ENCODE measurements around the gene GCFC2. TPM values are rescaled to one million over a fixed set of nuclear protein-coding genes. Genes with fewer than 3 reads are reported as not detected.

GCFC2 gene
- 27.8 and 34.9 TPM in 2 replicates for total RNA-seq
- long read RNA-seq, full-length matches to known transcripts = 2 of 25 reads
- long read RNA-seq, partial matches to known transcripts = 4 of 25 reads
- long read RNA-seq, other reads (novel, unspliced or antisense) = 19 of 25 reads

DNA sequence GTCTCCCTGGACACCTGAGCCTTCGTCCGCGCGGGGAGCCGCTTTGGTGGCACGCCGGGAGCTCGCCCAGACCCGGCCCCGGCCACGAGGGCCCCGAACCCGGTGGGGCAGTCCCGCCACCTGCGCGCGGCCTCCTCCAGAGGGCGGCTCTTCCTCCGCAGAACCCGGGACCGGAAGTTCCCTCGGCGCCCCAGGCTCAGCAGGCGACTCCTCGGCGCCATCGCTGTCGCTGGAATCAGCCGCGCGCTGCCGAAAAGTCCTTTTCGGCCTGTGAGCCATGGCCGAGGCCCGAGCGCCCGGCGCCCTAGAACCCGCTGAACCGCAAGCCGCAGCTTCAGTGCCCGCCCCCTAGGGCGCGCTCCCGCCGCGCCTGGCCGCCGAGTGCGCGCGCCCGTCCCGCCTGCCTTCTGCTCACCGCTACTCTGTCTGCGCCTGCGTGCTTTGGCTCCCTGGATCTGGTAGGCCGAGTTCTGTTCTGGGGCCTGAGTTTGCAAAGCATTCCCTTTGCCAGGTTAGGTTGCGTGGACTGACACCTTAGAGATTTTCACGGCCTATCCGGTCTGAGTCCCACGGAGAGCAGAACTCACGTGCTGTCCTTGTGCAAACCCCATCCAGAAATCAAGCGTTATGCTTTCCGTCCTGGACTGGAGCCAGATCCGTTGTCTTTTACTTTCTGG lies at the start of gene GCFC2:
Gene GCFC2, minus strand, starts transcription at position 339 of the 677 bp plus-strand sequence. Its CDS starts 60 bp downstream, at position 279.
- TF ChIP-seq, protein P1, sequence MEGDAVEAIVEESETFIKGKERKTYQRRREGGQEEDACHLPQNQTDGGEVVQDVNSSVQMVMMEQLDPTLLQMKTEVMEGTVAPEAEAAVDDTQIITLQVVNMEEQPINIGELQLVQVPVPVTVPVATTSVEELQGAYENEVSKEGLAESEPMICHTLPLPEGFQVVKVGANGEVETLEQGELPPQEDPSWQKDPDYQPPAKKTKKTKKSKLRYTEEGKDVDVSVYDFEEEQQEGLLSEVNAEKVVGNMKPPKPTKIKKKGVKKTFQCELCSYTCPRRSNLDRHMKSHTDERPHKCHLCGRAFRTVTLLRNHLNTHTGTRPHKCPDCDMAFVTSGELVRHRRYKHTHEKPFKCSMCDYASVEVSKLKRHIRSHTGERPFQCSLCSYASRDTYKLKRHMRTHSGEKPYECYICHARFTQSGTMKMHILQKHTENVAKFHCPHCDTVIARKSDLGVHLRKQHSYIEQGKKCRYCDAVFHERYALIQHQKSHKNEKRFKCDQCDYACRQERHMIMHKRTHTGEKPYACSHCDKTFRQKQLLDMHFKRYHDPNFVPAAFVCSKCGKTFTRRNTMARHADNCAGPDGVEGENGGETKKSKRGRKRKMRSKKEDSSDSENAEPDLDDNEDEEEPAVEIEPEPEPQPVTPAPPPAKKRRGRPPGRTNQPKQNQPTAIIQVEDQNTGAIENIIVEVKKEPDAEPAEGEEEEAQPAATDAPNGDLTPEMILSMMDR (IDR thresholded peaks at IDR 0.05; ENCODE audit: unreplicated experiment) = peak; percentile 57
- peak; percentile 71 for DNase-seq (ENCODE audit: low spot score, unreplicated experiment)

GRCh38 chr2:75752828-75753227 lies 42.1 kb upstream of the GCFC2 start:
- no peaks in the 10 kb centered on the region for H3K36me3 Mint-ChIP-seq (ENCODE audit: insufficient read depth)

More for the DNA sequence above, at the start of gene GCFC2:
- Mint-ChIP-seq H3K4me1 (ENCODE audit: low read depth) (peaks cover 25% of the 10 kb centered on the region), H3K27me3 (no peaks in the 10 kb centered on the region), H3K4me3 (ENCODE audit: low read depth) (peak within 1 kb of the TSS; percentile 76), H3K36me3 (ENCODE audit: insufficient read depth) (peaks cover 11% of the 10 kb centered on the region), H3K27ac (peak within 1 kb of the TSS; percentile 98), H3K9me3 (ENCODE audit: low read depth) (peaks cover 5% of the 10 kb centered on the region)

GRCh38 chr2:75751824-75752468 lies 41.2 kb upstream of the GCFC2 start:
- Mint-ChIP-seq H3K27ac (no peak overlapping the region), H3K36me3 (ENCODE audit: insufficient read depth) (no peaks in the 10 kb centered on the region), H3K9me3 (ENCODE audit: low read depth) (no peaks in the 10 kb centered on the region), H3K27me3 (no peaks in the 10 kb centered on the region), H3K4me3 (ENCODE audit: low read depth) (no peak overlapping the region), H3K4me1 (ENCODE audit: low read depth) (no peaks in the 10 kb centered on the region)
- DNase-seq (ENCODE audit: low spot score, unreplicated experiment) = no peak
- TF ChIP-seq, protein P1 (IDR thresholded peaks at IDR 0.05; ENCODE audit: unreplicated experiment) = no peak

More at GRCh38 chr2:75752828-75753227, 42.1 kb upstream of the GCFC2 start:
- TF ChIP-seq, protein P1 (IDR thresholded peaks at IDR 0.05; ENCODE audit: unreplicated experiment) = no peak
- no peak overlapping the region for H3K27ac Mint-ChIP-seq
- H3K9me3 Mint-ChIP-seq (ENCODE audit: low read depth) = peaks cover 5% of the 10 kb centered on the region
- no peak for DNase-seq (ENCODE audit: low spot score, unreplicated experiment)
- H3K27me3 Mint-ChIP-seq = no peaks in the 10 kb centered on the region
- no peaks in the 10 kb centered on the region for H3K4me1 Mint-ChIP-seq (ENCODE audit: low read depth)
- H3K4me3 Mint-ChIP-seq (ENCODE audit: low read depth) = no peak overlapping the region

DNA sequence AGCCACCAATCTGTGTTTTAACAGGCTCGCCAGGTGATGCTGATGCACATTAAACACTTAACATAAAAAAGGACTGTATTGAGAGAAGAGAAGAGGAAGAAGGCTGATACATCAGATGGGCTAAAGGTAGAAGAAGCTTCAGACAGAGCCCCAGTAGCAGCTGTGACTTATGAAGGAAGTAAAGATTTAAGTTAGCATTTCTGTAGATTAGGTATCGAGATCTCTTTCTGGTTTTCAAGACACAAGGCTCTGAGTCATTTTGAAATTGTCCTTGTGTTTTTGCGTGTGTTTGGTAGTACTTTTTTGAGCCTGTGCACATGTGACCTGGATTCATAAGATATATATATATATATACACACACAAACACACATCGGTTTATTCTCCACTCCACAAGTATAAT lies 40.6 kb upstream of the GCFC2 start:
- DNase-seq (ENCODE audit: low spot score, unreplicated experiment) = no peak
- H3K4me1 Mint-ChIP-seq (ENCODE audit: low read depth) = no peaks in the 10 kb centered on the region
- no peaks in the 10 kb centered on the region for H3K27me3 Mint-ChIP-seq
- H3K27ac Mint-ChIP-seq = no peak overlapping the region
- no peak overlapping the region for H3K4me3 Mint-ChIP-seq (ENCODE audit: low read depth)
- TF ChIP-seq, protein P1 (IDR thresholded peaks at IDR 0.05; ENCODE audit: unreplicated experiment) = no peak
- no peaks in the 10 kb centered on the region for H3K9me3 Mint-ChIP-seq (ENCODE audit: low read depth)
- H3K36me3 Mint-ChIP-seq (ENCODE audit: insufficient read depth) = no peaks in the 10 kb centered on the region

GRCh38 chr2:75737961-75738360 lies 27.2 kb upstream of the GCFC2 start:
- TF ChIP-seq, protein P1 (IDR thresholded peaks at IDR 0.05; ENCODE audit: unreplicated experiment) = no peak
- no peaks in the 10 kb centered on the region for H3K36me3 Mint-ChIP-seq (ENCODE audit: insufficient read depth)
- H3K27ac Mint-ChIP-seq = no peak overlapping the region
- H3K4me1 Mint-ChIP-seq (ENCODE audit: low read depth) = no peaks in the 10 kb centered on the region
- peaks cover 12% of the 10 kb centered on the region for H3K9me3 Mint-ChIP-seq (ENCODE audit: low read depth)
- no peaks in the 10 kb centered on the region for H3K27me3 Mint-ChIP-seq
- DNase-seq (ENCODE audit: low spot score, unreplicated experiment) = no peak
- H3K4me3 Mint-ChIP-seq (ENCODE audit: low read depth) = no peak overlapping the region
